ENCODE data around the gene NXPH3. TPM values are rescaled to one million over a fixed set of nuclear protein-coding genes. Genes with fewer than 3 reads are reported as not detected.
A peak's percentile ranks its signal among the peaks of the same experiment; 100 is the strongest.
"Not testable (repeated sequence)": the region's sequence is repeated elsewhere in the genome, so short reads cannot be mapped to it uniquely, and the experiment has no call there.

Gene NXPH3
- total RNA-seq, 1 donor, result 0.43 TPM

GRCh38 chr17:49567104-49567521, 8.6 kb upstream of the NXPH3 start:
- H3K4me3 ChIP-seq (ENCODE audit: low read depth, low read length), result no peak overlapping the region
- no peak for TF ChIP-seq CTCF (IDR thresholded peaks at IDR 0.05; ENCODE audit: insufficient read depth, low read depth, low read length)
- no peak for DNase-seq (ENCODE audit: low read depth)

- peak overlapping the region; percentile 55 for H3K4me3 ChIP-seq (ENCODE audit: low read depth, low read length)
- peak; percentile 73 for DNase-seq (ENCODE audit: low read depth)
- peak; percentile 97 for TF ChIP-seq CTCF (IDR thresholded peaks at IDR 0.05; ENCODE audit: insufficient read depth, low read depth, low read length)
Observed at GRCh38 chr17:49567871-49568694, 7.6 kb upstream of the NXPH3 start.

GRCh38 chr17:49568695-49569047, 7.0 kb upstream of the NXPH3 start:
- H3K4me3 ChIP-seq (ENCODE audit: low read depth, low read length); DNase-seq (ENCODE audit: low read depth): not testable (repeated sequence)

- no peak for TF ChIP-seq CTCF (IDR thresholded peaks at IDR 0.05; ENCODE audit: insufficient read depth, low read depth, low read length)
- DNase-seq (ENCODE audit: low read depth), result no peak
- no peak overlapping the region for H3K4me3 ChIP-seq (ENCODE audit: low read depth, low read length)
Observed at GRCh38 chr17:49570540-49571242, 5.0 kb upstream of the NXPH3 start.

GRCh38 chr17:49571283-49571682, 4.4 kb upstream of the NXPH3 start:
- no peak for DNase-seq (ENCODE audit: low read depth)
- no peak for TF ChIP-seq CTCF (IDR thresholded peaks at IDR 0.05; ENCODE audit: insufficient read depth, low read depth, low read length)
- H3K4me3 ChIP-seq (ENCODE audit: low read depth, low read length), result no peak overlapping the region

- TF ChIP-seq CTCF (IDR thresholded peaks at IDR 0.05; ENCODE audit: insufficient read depth, low read depth, low read length), result no peak
- no peak for DNase-seq (ENCODE audit: low read depth)
- H3K4me3 ChIP-seq (ENCODE audit: low read depth, low read length), result no peak overlapping the region
Observed at GRCh38 chr17:49571764-49572163, 3.9 kb upstream of the NXPH3 start.

GRCh38 chr17:49572226-49572625, 3.4 kb upstream of the NXPH3 start:
- TF ChIP-seq CTCF (IDR thresholded peaks at IDR 0.05; ENCODE audit: insufficient read depth, low read depth, low read length), result no peak
- DNase-seq (ENCODE audit: low read depth), result no peak
- no peak overlapping the region for H3K4me3 ChIP-seq (ENCODE audit: low read depth, low read length)
